Measurements from ENCODE around the gene ZNF358. TPM values are rescaled to one million over a fixed set of nuclear protein-coding genes. Genes with fewer than 3 reads are reported as not detected.
"Not testable (repeated sequence)": the region's sequence is repeated elsewhere in the genome, so short reads cannot be mapped to it uniquely, and the experiment has no call there.

Gene ZNF358
- total and polyA plus RNA-seq, 4 experiments from 2014 or later = 1.6 to 8.7 (median 8.4) TPM; not detected in 1

- POLR2A ChIA-PET (ENCODE audit: partially characterized antibody); H3K4me3 Mint-ChIP-seq; H3K27me3 ChIP-seq (ENCODE audit: insufficient read depth, low read length); H3K36me3 ChIP-seq (ENCODE audit: insufficient read depth, low read length); H3K9me3 Mint-ChIP-seq; H3K9me3 ChIP-seq (ENCODE audit: control insufficient read depth in 1 of 2, low read length in 2 of 2); H3K27me3 Mint-ChIP-seq; H3K27ac ChIP-seq (ENCODE audit: low read depth, low read length); H3K27ac Mint-ChIP-seq; H3K4me3 ChIP-seq (ENCODE audit: low read length in 2 of 2): not testable (repeated sequence)
- Mint-ChIP-seq H3K4me1 (peaks cover 7 to 32% (median 23%) of the 10 kb centered on the region in 4 donors), H3K36me3 (peaks cover 20 to 42% of the 10 kb centered on the region in 2 donors)
- H3K4me1 ChIP-seq (ENCODE audit: insufficient read depth, low read length) = peaks cover 17% of the 10 kb centered on the region
- intact Hi-C loops (cut with micrococcal nuclease) = loop anchor here (10.0 kb wide), 2 partner anchors 144 to 1634 kb away; partner anchors contain the start of genes NDUFA11 and VMAC
- CTCF ChIA-PET (ENCODE audit: partially characterized antibody) = interaction anchor here (1.8 kb wide), 1 partner anchor 29 kb away, joined by 7 read pairs; no protein-coding TSS in a partner anchor
- DNase-seq = peak in 1 of 5 donors; percentile 28
Measured at GRCh38 chr19:7538990-7539389, 23.1 kb downstream of the ZNF358 start.

GRCh38 chr19:7539827-7540425 is 24.0 kb downstream of the ZNF358 start:
- H3K27me3 ChIP-seq (ENCODE audit: insufficient read depth, low read length) = no peaks in the 10 kb centered on the region
- ChIA-PET CTCF (ENCODE audit: partially characterized antibody) (no interaction called here), POLR2A (ENCODE audit: partially characterized antibody) (no interaction called here)
- peaks cover 13% of the 10 kb centered on the region for H3K4me1 ChIP-seq (ENCODE audit: insufficient read depth, low read length)
- no peak overlapping the region for H3K4me3 ChIP-seq (ENCODE audit: low read length in 2 of 2)
- Mint-ChIP-seq H3K4me1 (peaks cover 7 to 30% (median 18%) of the 10 kb centered on the region in 4 donors), H3K27me3 (no peaks in the 10 kb centered on the region), H3K4me3 (peak overlapping the region in 1 of 8 donors; percentile 17), H3K9me3 (no peaks in the 10 kb centered on the region), H3K36me3 (peaks cover 20 to 42% of the 10 kb centered on the region in 2 donors), H3K27ac (no peak overlapping the region)
- peak in 1 of 5 donors; percentile 5 for DNase-seq
- H3K9me3 ChIP-seq (ENCODE audit: control insufficient read depth in 1 of 2, low read length in 2 of 2) = no peaks in the 10 kb centered on the region
- intact Hi-C loops (cut with micrococcal nuclease) = loop anchor here (10.0 kb wide), 2 partner anchors 145 to 1635 kb away; partner anchors contain the start of genes NDUFA11 and VMAC
- H3K27ac ChIP-seq (ENCODE audit: low read depth, low read length) = no peak overlapping the region
- peaks cover 4% of the 10 kb centered on the region for H3K36me3 ChIP-seq (ENCODE audit: insufficient read depth, low read length)

GRCh38 chr19:7540761-7541474 is 25.0 kb downstream of the ZNF358 start:
- POLR2A ChIA-PET (ENCODE audit: partially characterized antibody) = no interaction called here
- H3K36me3 ChIP-seq (ENCODE audit: insufficient read depth, low read length) = peaks cover 4% of the 10 kb centered on the region

GRCh38 chr19:7541475-7541824 is 25.5 kb downstream of the ZNF358 start:
- peaks cover 25 to 43% of the 10 kb centered on the region in 2 donors for H3K36me3 Mint-ChIP-seq
- ChIA-PET CTCF (ENCODE audit: partially characterized antibody) (no interaction called here), POLR2A (ENCODE audit: partially characterized antibody) (no interaction called here)
- Histone ChIP-seq H3K36me3 (ENCODE audit: insufficient read depth, low read length) (peaks cover 4% of the 10 kb centered on the region), H3K4me3 (ENCODE audit: low read length in 2 of 2) (no peak overlapping the region), H3K9me3 (ENCODE audit: control insufficient read depth in 1 of 2, low read length in 2 of 2) (no peaks in the 10 kb centered on the region), H3K4me1 (ENCODE audit: insufficient read depth, low read length) (peaks cover 7% of the 10 kb centered on the region), H3K27me3 (ENCODE audit: insufficient read depth, low read length) (no peaks in the 10 kb centered on the region), H3K27ac (ENCODE audit: low read depth, low read length) (no peak overlapping the region)
- H3K4me3 Mint-ChIP-seq = no peak overlapping the region
- intact Hi-C loops (cut with micrococcal nuclease) = no loop called here
- H3K27me3 Mint-ChIP-seq = no peaks in the 10 kb centered on the region
- H3K9me3 Mint-ChIP-seq = no peaks in the 10 kb centered on the region
- H3K4me1 Mint-ChIP-seq = peaks cover 7 to 26% (median 15%) of the 10 kb centered on the region in 4 donors
- peak in 1 of 5 donors; percentile 23 for DNase-seq
- H3K27ac Mint-ChIP-seq = no peak overlapping the region

More at GRCh38 chr19:7540761-7541474, 25.0 kb downstream of the ZNF358 start:
- Histone ChIP-seq H3K27me3 (ENCODE audit: insufficient read depth, low read length) (no peaks in the 10 kb centered on the region), H3K27ac (ENCODE audit: low read depth, low read length) (no peak overlapping the region), H3K4me3 (ENCODE audit: low read length in 2 of 2) (no peak overlapping the region), H3K9me3 (ENCODE audit: control insufficient read depth in 1 of 2, low read length in 2 of 2) (no peaks in the 10 kb centered on the region), H3K4me1 (ENCODE audit: insufficient read depth, low read length) (peaks cover 12% of the 10 kb centered on the region)
- peak in 1 of 5 donors; percentile 35 for DNase-seq
- Mint-ChIP-seq H3K36me3 (peaks cover 22 to 42% of the 10 kb centered on the region in 2 donors), H3K27ac (no peak overlapping the region), H3K27me3 (no peaks in the 10 kb centered on the region), H3K4me3 (no peak overlapping the region), H3K4me1 (peaks cover 9 to 29% (median 16%) of the 10 kb centered on the region in 4 donors), H3K9me3 (no peaks in the 10 kb centered on the region)
- intact Hi-C loops (cut with micrococcal nuclease) = no loop called here
- CTCF ChIA-PET (ENCODE audit: partially characterized antibody) = no interaction called here

- Histone ChIP-seq H3K4me1 (ENCODE audit: insufficient read depth, low read length) (peaks cover 3% of the 10 kb centered on the region), H3K36me3 (ENCODE audit: insufficient read depth, low read length) (peaks cover 4% of the 10 kb centered on the region), H3K27ac (ENCODE audit: low read depth, low read length) (no peak overlapping the region), H3K4me3 (ENCODE audit: low read length in 2 of 2) (no peak overlapping the region), H3K9me3 (ENCODE audit: control insufficient read depth in 1 of 2, low read length in 2 of 2) (no peaks in the 10 kb centered on the region), H3K27me3 (ENCODE audit: insufficient read depth, low read length) (no peaks in the 10 kb centered on the region)
- Mint-ChIP-seq H3K27ac (no peak overlapping the region), H3K4me1 (peaks cover 5 to 21% (median 12%) of the 10 kb centered on the region in 4 donors), H3K9me3 (no peaks in the 10 kb centered on the region), H3K36me3 (peaks cover 25 to 41% of the 10 kb centered on the region in 2 donors), H3K27me3 (no peaks in the 10 kb centered on the region), H3K4me3 (no peak overlapping the region)
- peak in 1 of 5 donors; percentile 11 for DNase-seq
- ChIA-PET CTCF (ENCODE audit: partially characterized antibody) (interaction anchor here (0.7 kb wide), 1 partner anchor 44 kb away, joined by 3 read pairs; no protein-coding TSS in a partner anchor), POLR2A (ENCODE audit: partially characterized antibody) (no interaction called here)
- intact Hi-C loops (cut with micrococcal nuclease) = no loop called here
Measured at GRCh38 chr19:7541828-7542443, 26.0 kb downstream of the ZNF358 start.

GRCh38 chr19:7542556-7543348 is 26.8 kb downstream of the ZNF358 start:
- ChIA-PET POLR2A (ENCODE audit: partially characterized antibody) (no interaction called here), CTCF (ENCODE audit: partially characterized antibody) (no interaction called here)
- no peaks in the 10 kb centered on the region for H3K9me3 ChIP-seq (ENCODE audit: control insufficient read depth in 1 of 2, low read length in 2 of 2)
- H3K27ac ChIP-seq (ENCODE audit: low read depth, low read length) = no peak overlapping the region
- H3K36me3 ChIP-seq (ENCODE audit: insufficient read depth, low read length) = peaks cover 4% of the 10 kb centered on the region
- no peaks in the 10 kb centered on the region for H3K4me1 ChIP-seq (ENCODE audit: insufficient read depth, low read length)
- intact Hi-C loops (cut with micrococcal nuclease) = no loop called here
- Mint-ChIP-seq H3K9me3 (no peaks in the 10 kb centered on the region), H3K4me3 (no peak overlapping the region), H3K27me3 (no peaks in the 10 kb centered on the region), H3K27ac (peak overlapping the region in 1 of 7 donors; percentile 72), H3K36me3 (peaks cover 25 to 38% of the 10 kb centered on the region in 2 donors), H3K4me1 (peaks cover 5 to 17% (median 8%) of the 10 kb centered on the region in 4 donors)
- no peaks in the 10 kb centered on the region for H3K27me3 ChIP-seq (ENCODE audit: insufficient read depth, low read length)
- H3K4me3 ChIP-seq (ENCODE audit: low read length in 2 of 2) = no peak overlapping the region
- DNase-seq = peak in 1 of 5 donors; percentile 19

Data from CD4-positive, alpha-beta memory T cell (primary cell).